ENCODE data around the gene CTNNBL1.

- no peak for TF ChIP-seq EP300 (IDR thresholded peaks at IDR 0.05)
- no peak for TF ChIP-seq POLR2AphosphoS5 (IDR thresholded peaks at IDR 0.05)
Observed at GRCh38 chr20:37914672-37915433, 221.0 kb downstream of the CTNNBL1 start.

Measured in stomach (tissue), 4 donors.